PC-3 (cell line): Measurements from ENCODE around the gene ITK. TPM values are rescaled to one million over a fixed set of nuclear protein-coding genes. Genes with fewer than 3 reads are reported as not detected.

Experiments
- ATAC-seq: fragments of 200-7000 bp; cut with Tn5 transposase; 2 replicates; pipeline ENCODE4 v1.9.1; 2020; ENCODE audit warnings: mild to moderate bottlenecking, moderate library complexity
- BruUV-seq: library from RNA; stranded (reverse); fragments of 400-500 nt; replicated peaks from 2 replicates; lab custom pipeline; 2021; lab: Mats Ljungman, UMichigan
- CTCF ChIA-PET: fragments of 300-600 bp; sonication (Branson Sonifier 250); formaldehyde crosslinking; loops from one replicate; lab custom pipeline; 2022; ENCODE audit warnings: antibody characterized with exemption; lab: Charles Lee
- POLR2A ChIA-PET: fragments of 300-600 bp; sonication (Branson Sonifier 250); formaldehyde crosslinking; loops from one replicate; lab custom pipeline; 2022; ENCODE audit warnings: antibody characterized with exemption; ENCODE audit not compliant: unreplicated experiment; lab: Charles Lee
- DNase-seq: peaks from one replicate; pipeline ENCODE4 v3.0.0-alpha.2; 2015
- H2AFZ ChIP-seq: fragments of 300-600 bp; sonication (generic); 2 replicates; pipeline ENCODE4 v1.6.0; 2016; ENCODE audit warnings: antibody characterized with exemption, low read length
- H3F3A ChIP-seq: fragments of 300-600 bp; sonication (generic); one replicate; pipeline ENCODE4 v1.6.0; 2017; ENCODE audit warnings: antibody characterized with exemption, low read length, control low read depth, mild to moderate bottlenecking; ENCODE audit not compliant: unreplicated experiment
- H3K27ac ChIP-seq: fragments of 300-600 bp; sonication (generic); 2 replicates; pipeline ENCODE4 v1.5.1; 2016; ENCODE audit warnings: mild to moderate bottlenecking, low read length
- H3K27me3 ChIP-seq: fragments of 300-600 bp; sonication (generic); 2 replicates; pipeline ENCODE4 v1.6.1; 2016; ENCODE audit warnings: low read length, mixed read lengths
- H3K36me3 ChIP-seq: fragments of 300-600 bp; sonication (generic); 2 replicates; pipeline ENCODE4 v1.6.1; 2016; ENCODE audit warnings: low read depth, mixed run types, low read length, mixed read lengths
- H3K4me1 ChIP-seq: fragments of 300-600 bp; sonication (generic); 2 replicates; pipeline ENCODE4 v1.5.1; 2016; ENCODE audit warnings: low read length; ENCODE audit not compliant: insufficient read depth
- H3K4me2 ChIP-seq: fragments of 300-600 bp; sonication (generic); 2 replicates; pipeline ENCODE4 v1.6.0; 2016; ENCODE audit warnings: low read length
- H3K4me3 ChIP-seq: fragments of 300-600 bp; sonication (generic); 2 replicates; pipeline ENCODE4 v1.5.1; 2016; ENCODE audit warnings: mild to moderate bottlenecking, low read length, mixed read lengths
- H3K79me2 ChIP-seq: fragments of 300-600 bp; sonication (generic); 2 replicates; pipeline ENCODE4 v1.6.1; 2017; ENCODE audit warnings: low read length, mixed read lengths
- H3K9ac ChIP-seq: fragments of 300-600 bp; sonication (generic); 2 replicates; pipeline ENCODE4 v1.6.0; 2016; ENCODE audit warnings: mild to moderate bottlenecking, low read length
- H3K9me2 ChIP-seq: fragments of 300-600 bp; sonication (generic); replicated peaks from 2 replicates; pipeline ENCODE4 v1.6.1; 2016; ENCODE audit warnings: mixed run types, low read length, mixed read lengths
- H3K9me3 ChIP-seq: fragments of 300-600 bp; sonication (generic); 2 replicates; pipeline ENCODE4 v1.6.1; 2016; ENCODE audit warnings: low read length, mixed read lengths
- H4K20me1 ChIP-seq: fragments of 300-600 bp; sonication (generic); 2 replicates; pipeline ENCODE4 v1.6.1; 2016; ENCODE audit warnings: low read length, mixed read lengths
- CTCF ChIP-seq: fragments of 300-600 bp; sonication (generic); conservative IDR thresholded peaks from 2 replicates; pipeline ENCODE4 v1.5.1; 2017; ENCODE audit warnings: antibody characterized with exemption, low read depth, mild to moderate bottlenecking, low read length
- EZH2 ChIP-seq: fragments of 300-600 bp; sonication (generic); IDR thresholded peaks from one replicate; pipeline ENCODE4 v1.6.1; 2017; ENCODE audit warnings: antibody characterized with exemption, mild to moderate bottlenecking, low read length; ENCODE audit not compliant: unreplicated experiment
- EZH2phosphoT487 ChIP-seq: fragments of 300-600 bp; sonication (generic); IDR thresholded peaks from 2 replicates; pipeline ENCODE4 v1.6.1; 2018; ENCODE audit warnings: mild to moderate bottlenecking, antibody characterized with exemption, low read length, borderline replicate concordance
- intact Hi-C: fragments of 100-400 bp; cut with micrococcal nuclease; formaldehyde crosslinking; loops from 2 replicates; pipeline ENCODE4 v1.9.0; 2023
- total RNA-seq: library from RNA; depleted of rRNA; stranded (reverse); fragments of >200 nt; gene quantifications from 2 replicates; pipeline ENCODE4 v1.2.3, GENCODE V29; 2014

ITK gene
- total RNA-seq, 1 experiment from 2014 or later: 0.69 TPM

DNA sequence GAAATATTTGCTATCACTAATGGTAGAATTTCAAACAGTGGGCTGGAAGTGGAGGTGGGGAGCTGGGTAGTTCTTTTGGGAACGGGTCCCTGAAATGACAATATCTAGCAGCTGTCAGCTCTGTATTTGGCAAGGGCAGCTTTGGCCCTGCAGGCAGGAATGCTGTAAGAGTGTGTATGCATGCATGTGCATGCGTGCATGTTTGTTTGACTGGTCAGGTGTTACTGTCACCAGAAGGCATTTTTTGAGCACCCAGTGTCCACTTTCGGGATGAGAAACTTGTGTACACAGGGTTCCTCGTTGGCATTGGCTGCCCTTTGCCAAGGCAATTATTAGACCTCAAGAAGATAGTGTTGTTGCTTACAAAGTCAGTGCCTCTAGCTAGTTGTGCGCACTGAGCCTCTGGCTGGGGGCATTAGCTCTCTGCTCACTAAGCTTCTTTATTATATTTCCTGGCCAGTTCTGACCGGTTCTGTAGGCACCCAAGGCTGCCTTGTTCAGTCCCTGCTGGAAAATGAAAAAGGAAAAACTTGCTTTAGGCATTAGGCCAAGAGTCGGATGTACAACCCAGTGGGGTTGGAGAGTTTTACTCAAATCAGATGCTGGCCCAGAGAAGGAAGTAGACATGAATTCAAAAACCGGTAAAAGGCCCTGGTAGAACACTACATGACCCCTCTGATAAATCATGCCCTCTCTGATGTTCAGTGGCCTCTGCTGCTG lies 87.3 kb downstream of the ITK start:
- ChIA-PET CTCF (no interaction called here), POLR2A (no interaction called here)
- Histone ChIP-seq H2AFZ (no peak overlapping the region), H3K27ac (no peak overlapping the region), H3K9me2 (no peaks in the 10 kb centered on the region), H3K4me2 (no peak overlapping the region), H3K4me3 (no peak overlapping the region), H3K4me1 (peaks cover 11% of the 10 kb centered on the region), H3F3A (no peaks in the 10 kb centered on the region), H3K36me3 (no peaks in the 10 kb centered on the region), H4K20me1 (no peaks in the 10 kb centered on the region), H3K9me3 (no peaks in the 10 kb centered on the region), H3K79me2 (no peaks in the 10 kb centered on the region), H3K9ac (no peak overlapping the region), H3K27me3 (no peaks in the 10 kb centered on the region)
- intact Hi-C loops: loop anchor here (5.0 kb wide), 1 partner anchor 121 kb away; no protein-coding TSS in a partner anchor
- ATAC-seq (no peak), DNase-seq (peak; percentile 32)
- no peak for TF ChIP-seq EZH2
- TF ChIP-seq CTCF: no peak
- TF ChIP-seq EZH2phosphoT487: no peak
- BruUV-seq: no TSS peak

DNA sequence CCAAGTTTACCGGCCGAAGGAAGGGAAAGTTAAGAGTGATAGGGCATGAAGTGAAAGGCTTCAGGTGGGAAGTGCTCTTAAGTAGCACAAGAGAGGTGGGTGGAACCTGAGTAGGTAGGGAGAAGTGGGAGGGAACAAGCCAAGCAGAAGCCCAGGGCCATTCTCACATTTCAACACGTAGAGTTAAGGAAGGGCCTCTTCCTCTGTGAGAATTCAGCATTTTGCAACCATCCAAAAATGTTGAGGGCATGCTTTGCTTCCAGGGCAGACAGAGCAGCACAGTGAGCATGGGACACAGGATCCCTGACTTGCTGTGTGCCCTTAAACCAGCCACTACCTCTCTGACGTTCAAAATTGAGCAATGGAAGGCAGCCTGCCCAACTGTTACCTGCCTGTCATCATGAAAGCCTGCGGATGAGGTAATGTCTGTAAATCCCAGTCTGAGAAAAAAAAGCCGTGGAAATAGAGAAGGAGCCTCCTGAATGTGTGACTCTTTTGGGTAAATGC lies 88.6 kb downstream of the ITK start:
- Histone ChIP-seq H3K9me3 (no peaks in the 10 kb centered on the region), H3K36me3 (no peaks in the 10 kb centered on the region), H4K20me1 (no peaks in the 10 kb centered on the region), H3K4me2 (no peak overlapping the region), H3K4me1 (peaks cover 11% of the 10 kb centered on the region), H3K27me3 (no peaks in the 10 kb centered on the region), H3F3A (no peaks in the 10 kb centered on the region), H3K79me2 (no peaks in the 10 kb centered on the region), H3K4me3 (no peak overlapping the region), H3K9me2 (no peaks in the 10 kb centered on the region), H3K27ac (no peak overlapping the region), H3K9ac (no peak overlapping the region), H2AFZ (no peak overlapping the region)
- BruUV-seq: no TSS peak
- ATAC-seq: no peak
- DNase-seq: no peak
- ChIA-PET CTCF (no interaction called here), POLR2A (no interaction called here)
- TF ChIP-seq EZH2 (no peak), CTCF (no peak), EZH2phosphoT487 (no peak)
- intact Hi-C loops: loop anchor here (5.0 kb wide), 1 partner anchor 122 kb away; no protein-coding TSS in a partner anchor

- Histone ChIP-seq H4K20me1 (no peaks in the 10 kb centered on the region), H3K36me3 (no peaks in the 10 kb centered on the region), H3K27me3 (no peaks in the 10 kb centered on the region), H3F3A (no peaks in the 10 kb centered on the region), H3K79me2 (no peaks in the 10 kb centered on the region), H3K4me3 (no peak overlapping the region), H3K4me2 (no peak overlapping the region), H2AFZ (no peak overlapping the region), H3K27ac (no peak overlapping the region), H3K9me3 (no peaks in the 10 kb centered on the region), H3K4me1 (peaks cover 11% of the 10 kb centered on the region), H3K9ac (no peak overlapping the region), H3K9me2 (no peaks in the 10 kb centered on the region)
- BruUV-seq: no TSS peak
- ChIA-PET POLR2A (no interaction called here), CTCF (no interaction called here)
- ATAC-seq (no peak), DNase-seq (no peak)
- TF ChIP-seq CTCF (no peak), EZH2 (no peak)
- intact Hi-C loops: loop anchor here (5.0 kb wide), 1 partner anchor 123 kb away; no protein-coding TSS in a partner anchor
Observed at GRCh38 chr5:157269761-157270272, 89.2 kb downstream of the ITK start.
